ENCODE data around the gene NAA80. TPM values are rescaled to one million over a fixed set of nuclear protein-coding genes. Genes with fewer than 3 reads are reported as not detected.

NAA80 gene
- total RNA-seq, 1 donor = 6.5 TPM

DNA sequence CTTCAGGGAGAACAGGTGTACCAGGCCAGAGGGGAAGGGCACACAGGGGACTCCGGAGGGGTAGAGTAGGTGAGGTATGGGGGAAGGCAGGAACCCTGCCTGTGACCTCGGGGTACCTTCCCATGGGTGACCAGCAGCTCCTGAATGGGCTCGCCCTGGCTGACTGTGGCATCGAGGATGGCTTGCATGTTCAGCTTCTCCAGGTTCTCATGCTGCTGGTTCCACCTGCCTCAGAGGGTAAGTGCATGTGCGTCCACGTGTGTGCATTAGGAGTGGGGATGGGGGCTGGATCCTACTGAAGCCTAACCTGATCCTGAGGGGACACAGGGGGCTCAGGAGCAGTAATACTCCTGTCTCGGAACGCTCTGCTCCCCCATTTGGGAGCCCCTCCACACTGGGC is 45.8 kb upstream of the NAA80 start:
- no peak for DNase-seq (ENCODE audit: insufficient read length, low spot score, missing footprints)
- peak overlapping the region; percentile 96 for H3K4me2 ChIP-seq (ENCODE audit: insufficient read depth, low read length)
- H4K20me1 ChIP-seq (ENCODE audit: insufficient read depth, low read length) = no peaks in the 10 kb centered on the region
- peak overlapping the region; percentile 76 for H3K4me3 ChIP-seq (ENCODE audit: insufficient read depth, low read length)
- H3K27me3 ChIP-seq (ENCODE audit: insufficient read depth, low read length) = no peaks in the 10 kb centered on the region
- H3K9me3 ChIP-seq (ENCODE audit: low read depth, low read length) = no peaks in the 10 kb centered on the region
- peaks cover 17% of the 10 kb centered on the region for H3K36me3 ChIP-seq (ENCODE audit: insufficient read depth, low read length)
- peaks cover 24% of the 10 kb centered on the region for H3K4me1 ChIP-seq (ENCODE audit: insufficient read depth, low read length)
- no peak overlapping the region for H3K27ac ChIP-seq (ENCODE audit: low read depth, low read length)
- peaks cover 21% of the 10 kb centered on the region for H3K79me2 ChIP-seq (ENCODE audit: insufficient read depth, low read length)
- TF ChIP-seq CTCF (IDR thresholded peaks at IDR 0.05; ENCODE audit: extremely low read depth, low read depth, low read length) = no peak
- peak overlapping the region; percentile 94 for H2AFZ ChIP-seq (ENCODE audit: low read length)

DNA sequence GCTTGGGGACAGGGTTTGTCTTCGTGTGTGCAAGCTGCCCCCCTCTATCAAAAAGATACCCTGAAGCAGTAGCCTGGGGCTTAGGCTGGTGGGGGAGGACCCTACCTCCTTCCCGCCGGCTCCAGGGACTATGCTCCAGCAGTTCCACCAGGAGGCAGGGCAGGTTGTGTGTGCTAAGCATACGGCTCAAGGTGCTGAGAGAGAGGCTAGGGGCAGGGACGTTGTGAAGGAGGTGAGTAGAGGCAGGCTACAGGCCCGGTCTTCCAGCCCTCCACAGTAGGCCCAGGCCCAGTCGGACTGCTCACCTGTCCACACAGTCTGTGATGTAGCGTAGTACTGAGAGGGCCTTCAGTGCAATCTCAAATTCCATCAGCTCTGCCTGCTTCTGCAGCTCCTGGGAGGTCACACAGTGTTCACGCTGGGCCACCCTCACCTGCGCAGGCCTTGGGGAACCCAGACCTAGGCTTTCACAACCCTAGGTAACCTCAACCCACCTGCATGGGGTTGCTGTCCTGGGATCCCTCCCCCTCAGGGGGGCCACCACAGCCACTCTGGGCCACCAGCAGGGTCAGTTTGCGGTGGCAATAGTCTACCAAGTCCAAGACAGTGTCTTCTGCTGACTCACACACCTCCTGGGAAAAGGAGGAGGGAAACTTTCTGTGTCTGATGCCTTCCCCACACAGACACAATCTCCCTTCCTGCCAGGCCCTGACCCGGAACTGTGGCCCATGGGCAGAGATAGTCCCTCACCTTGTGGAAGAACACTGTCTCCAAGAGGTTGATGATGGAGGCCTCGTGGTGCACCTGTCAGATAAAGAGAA is 43.8 kb upstream of the NAA80 start:
- Histone ChIP-seq H3K4me1 (ENCODE audit: insufficient read depth, low read length) (peaks cover 35% of the 10 kb centered on the region), H3K79me2 (ENCODE audit: insufficient read depth, low read length) (peaks cover 23% of the 10 kb centered on the region), H2AFZ (ENCODE audit: low read length) (no peak overlapping the region), H3K9me3 (ENCODE audit: low read depth, low read length) (no peaks in the 10 kb centered on the region), H3K4me3 (ENCODE audit: insufficient read depth, low read length) (no peak overlapping the region), H3K36me3 (ENCODE audit: insufficient read depth, low read length) (peaks cover 6% of the 10 kb centered on the region), H3K4me2 (ENCODE audit: insufficient read depth, low read length) (no peak overlapping the region), H3K27ac (ENCODE audit: low read depth, low read length) (no peak overlapping the region), H3K27me3 (ENCODE audit: insufficient read depth, low read length) (no peaks in the 10 kb centered on the region), H4K20me1 (ENCODE audit: insufficient read depth, low read length) (no peaks in the 10 kb centered on the region)
- no peak for DNase-seq (ENCODE audit: insufficient read length, low spot score, missing footprints)
- TF ChIP-seq CTCF (IDR thresholded peaks at IDR 0.05; ENCODE audit: extremely low read depth, low read depth, low read length) = no peak

GRCh38 chr3:50341996-50342650 is 42.9 kb upstream of the NAA80 start:
- Histone ChIP-seq H3K4me3 (ENCODE audit: insufficient read depth, low read length) (no peak overlapping the region), H3K36me3 (ENCODE audit: insufficient read depth, low read length) (no peaks in the 10 kb centered on the region), H3K79me2 (ENCODE audit: insufficient read depth, low read length) (peaks cover 28% of the 10 kb centered on the region), H3K27me3 (ENCODE audit: insufficient read depth, low read length) (no peaks in the 10 kb centered on the region), H4K20me1 (ENCODE audit: insufficient read depth, low read length) (no peaks in the 10 kb centered on the region), H3K4me1 (ENCODE audit: insufficient read depth, low read length) (peaks cover 40% of the 10 kb centered on the region), H3K27ac (ENCODE audit: low read depth, low read length) (no peak overlapping the region), H3K4me2 (ENCODE audit: insufficient read depth, low read length) (no peak overlapping the region), H2AFZ (ENCODE audit: low read length) (no peak overlapping the region), H3K9me3 (ENCODE audit: low read depth, low read length) (no peaks in the 10 kb centered on the region)
- no peak for TF ChIP-seq CTCF (IDR thresholded peaks at IDR 0.05; ENCODE audit: extremely low read depth, low read depth, low read length)
- no peak for DNase-seq (ENCODE audit: insufficient read length, low spot score, missing footprints)

DNA sequence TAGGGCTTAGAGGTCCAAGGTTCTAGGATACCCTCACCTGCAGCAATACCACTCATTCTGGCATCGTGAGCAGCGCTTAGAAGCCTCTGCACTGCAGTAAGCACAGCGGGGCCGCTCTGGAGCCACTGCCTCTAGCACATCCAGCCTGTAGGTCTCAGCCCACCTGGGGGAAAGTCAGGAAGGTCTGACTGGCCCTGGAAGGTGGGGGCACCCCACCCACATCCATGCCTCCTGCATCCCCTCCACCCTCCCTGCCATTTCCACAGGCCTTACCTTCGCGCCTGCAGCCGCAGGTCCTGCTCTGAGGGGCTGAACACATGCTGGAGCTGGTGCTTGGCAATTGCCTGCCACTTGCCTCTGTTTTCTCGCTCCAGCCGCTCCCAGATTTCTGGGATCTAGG is 42.3 kb upstream of the NAA80 start:
- peaks cover 40% of the 10 kb centered on the region for H3K4me1 ChIP-seq (ENCODE audit: insufficient read depth, low read length)
- peaks cover 34% of the 10 kb centered on the region for H3K79me2 ChIP-seq (ENCODE audit: insufficient read depth, low read length)
- no peak for DNase-seq (ENCODE audit: insufficient read length, low spot score, missing footprints)
- peak overlapping the region; percentile 97 for H3K4me2 ChIP-seq (ENCODE audit: insufficient read depth, low read length)
- H4K20me1 ChIP-seq (ENCODE audit: insufficient read depth, low read length) = no peaks in the 10 kb centered on the region
- no peak overlapping the region for H3K27ac ChIP-seq (ENCODE audit: low read depth, low read length)
- no peaks in the 10 kb centered on the region for H3K27me3 ChIP-seq (ENCODE audit: insufficient read depth, low read length)
- no peaks in the 10 kb centered on the region for H3K36me3 ChIP-seq (ENCODE audit: insufficient read depth, low read length)
- H2AFZ ChIP-seq (ENCODE audit: low read length) = no peak overlapping the region
- H3K9me3 ChIP-seq (ENCODE audit: low read depth, low read length) = no peaks in the 10 kb centered on the region
- peak overlapping the region; percentile 77 for H3K4me3 ChIP-seq (ENCODE audit: insufficient read depth, low read length)
- no peak for TF ChIP-seq CTCF (IDR thresholded peaks at IDR 0.05; ENCODE audit: extremely low read depth, low read depth, low read length)

Data from osteoblast (primary cell).